ENCODE data around the gene MUC3A. TPM values are rescaled to one million over a fixed set of nuclear protein-coding genes. Genes with fewer than 3 reads are reported as not detected.

MUC3A gene
- total and polyA plus RNA-seq, 2 experiments from 2014 or later = 16.3 to 44.4 TPM

DNA sequence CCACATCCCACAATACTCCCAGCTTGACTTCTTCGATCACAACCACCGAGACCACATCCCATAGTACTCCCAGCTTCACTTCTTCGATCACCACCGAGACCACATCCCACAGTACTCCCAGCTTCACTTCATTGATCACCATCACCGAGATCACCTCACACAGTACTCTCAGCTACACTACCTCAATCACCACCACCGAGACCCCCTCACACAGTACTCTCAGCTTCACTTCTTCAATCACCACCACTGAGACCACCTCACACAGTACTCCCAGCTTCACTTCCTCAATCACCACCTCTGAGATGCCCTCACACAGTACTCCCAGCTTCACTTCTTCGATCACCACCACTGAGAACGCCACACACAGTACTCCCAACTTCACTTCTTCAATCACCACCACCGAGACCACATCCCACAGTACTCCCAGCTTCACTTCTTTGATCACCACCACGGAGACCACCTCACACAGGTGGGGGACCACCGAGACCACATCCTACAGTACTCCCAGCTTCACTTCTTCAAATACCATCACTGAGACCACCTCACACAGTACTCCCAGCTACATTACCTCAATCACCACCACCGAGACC, 8.6 kb downstream of the MUC3A start:
- Histone ChIP-seq H3K27me3 (ENCODE audit: insufficient read depth) (no peaks in the 10 kb centered on the region), H3F3A (replicated peaks; ENCODE audit: low read depth) (no peaks in the 10 kb centered on the region), H3K4me3 (no peak overlapping the region), H2AFZ (no peak overlapping the region), H3K9me2 (ENCODE audit: insufficient read depth) (peaks cover 11% of the 10 kb centered on the region), H3K4me2 (no peak overlapping the region), H3K27ac (ENCODE audit: low read depth) (no peak overlapping the region), H4K20me1 (replicated peaks; ENCODE audit: insufficient read depth) (no peaks in the 10 kb centered on the region), H3K4me1 (ENCODE audit: insufficient read depth) (no peaks in the 10 kb centered on the region), H3K79me2 (replicated peaks; ENCODE audit: insufficient read depth) (no peaks in the 10 kb centered on the region), H3K36me3 (ENCODE audit: insufficient read depth) (no peaks in the 10 kb centered on the region)
- H3K4me3 Mint-ChIP-seq = no peak overlapping the region
- no peaks in the 10 kb centered on the region for H3K36me3 Mint-ChIP-seq (ENCODE audit: low read depth)
- TF ChIP-seq ZNF331 (CRISPR knock-in tag; IDR thresholded peaks at IDR 0.05; ENCODE audit: low read depth) (no peak), POLR2AphosphoS5 (IDR thresholded peaks at IDR 0.05; ENCODE audit: low read depth) (no peak), NANOG (IDR thresholded peaks at IDR 0.05; ENCODE audit: borderline replicate concordance) (no peak), JUNB (IDR thresholded peaks at IDR 0.05; ENCODE audit: unreplicated experiment) (no peak), STAT1 (IDR thresholded peaks at IDR 0.05; ENCODE audit: unreplicated experiment) (no peak), CREB1 (CRISPR knock-in tag; IDR thresholded peaks at IDR 0.05; ENCODE audit: low read depth) (no peak), EZH2phosphoT487 (IDR thresholded peaks at IDR 0.05; ENCODE audit: unreplicated experiment) (no peak), ZNF114 (CRISPR knock-in tag; IDR thresholded peaks at IDR 0.05) (no peak), EZH2 (IDR thresholded peaks at IDR 0.05; ENCODE audit: low read depth, unreplicated experiment) (no peak)
- TF ChIP-seq, protein P1, sequence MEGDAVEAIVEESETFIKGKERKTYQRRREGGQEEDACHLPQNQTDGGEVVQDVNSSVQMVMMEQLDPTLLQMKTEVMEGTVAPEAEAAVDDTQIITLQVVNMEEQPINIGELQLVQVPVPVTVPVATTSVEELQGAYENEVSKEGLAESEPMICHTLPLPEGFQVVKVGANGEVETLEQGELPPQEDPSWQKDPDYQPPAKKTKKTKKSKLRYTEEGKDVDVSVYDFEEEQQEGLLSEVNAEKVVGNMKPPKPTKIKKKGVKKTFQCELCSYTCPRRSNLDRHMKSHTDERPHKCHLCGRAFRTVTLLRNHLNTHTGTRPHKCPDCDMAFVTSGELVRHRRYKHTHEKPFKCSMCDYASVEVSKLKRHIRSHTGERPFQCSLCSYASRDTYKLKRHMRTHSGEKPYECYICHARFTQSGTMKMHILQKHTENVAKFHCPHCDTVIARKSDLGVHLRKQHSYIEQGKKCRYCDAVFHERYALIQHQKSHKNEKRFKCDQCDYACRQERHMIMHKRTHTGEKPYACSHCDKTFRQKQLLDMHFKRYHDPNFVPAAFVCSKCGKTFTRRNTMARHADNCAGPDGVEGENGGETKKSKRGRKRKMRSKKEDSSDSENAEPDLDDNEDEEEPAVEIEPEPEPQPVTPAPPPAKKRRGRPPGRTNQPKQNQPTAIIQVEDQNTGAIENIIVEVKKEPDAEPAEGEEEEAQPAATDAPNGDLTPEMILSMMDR (conservative IDR thresholded peaks at IDR 0.05; ENCODE audit: low read depth in 2 of 2) = no peak
- TF ChIP-seq, protein P2, sequence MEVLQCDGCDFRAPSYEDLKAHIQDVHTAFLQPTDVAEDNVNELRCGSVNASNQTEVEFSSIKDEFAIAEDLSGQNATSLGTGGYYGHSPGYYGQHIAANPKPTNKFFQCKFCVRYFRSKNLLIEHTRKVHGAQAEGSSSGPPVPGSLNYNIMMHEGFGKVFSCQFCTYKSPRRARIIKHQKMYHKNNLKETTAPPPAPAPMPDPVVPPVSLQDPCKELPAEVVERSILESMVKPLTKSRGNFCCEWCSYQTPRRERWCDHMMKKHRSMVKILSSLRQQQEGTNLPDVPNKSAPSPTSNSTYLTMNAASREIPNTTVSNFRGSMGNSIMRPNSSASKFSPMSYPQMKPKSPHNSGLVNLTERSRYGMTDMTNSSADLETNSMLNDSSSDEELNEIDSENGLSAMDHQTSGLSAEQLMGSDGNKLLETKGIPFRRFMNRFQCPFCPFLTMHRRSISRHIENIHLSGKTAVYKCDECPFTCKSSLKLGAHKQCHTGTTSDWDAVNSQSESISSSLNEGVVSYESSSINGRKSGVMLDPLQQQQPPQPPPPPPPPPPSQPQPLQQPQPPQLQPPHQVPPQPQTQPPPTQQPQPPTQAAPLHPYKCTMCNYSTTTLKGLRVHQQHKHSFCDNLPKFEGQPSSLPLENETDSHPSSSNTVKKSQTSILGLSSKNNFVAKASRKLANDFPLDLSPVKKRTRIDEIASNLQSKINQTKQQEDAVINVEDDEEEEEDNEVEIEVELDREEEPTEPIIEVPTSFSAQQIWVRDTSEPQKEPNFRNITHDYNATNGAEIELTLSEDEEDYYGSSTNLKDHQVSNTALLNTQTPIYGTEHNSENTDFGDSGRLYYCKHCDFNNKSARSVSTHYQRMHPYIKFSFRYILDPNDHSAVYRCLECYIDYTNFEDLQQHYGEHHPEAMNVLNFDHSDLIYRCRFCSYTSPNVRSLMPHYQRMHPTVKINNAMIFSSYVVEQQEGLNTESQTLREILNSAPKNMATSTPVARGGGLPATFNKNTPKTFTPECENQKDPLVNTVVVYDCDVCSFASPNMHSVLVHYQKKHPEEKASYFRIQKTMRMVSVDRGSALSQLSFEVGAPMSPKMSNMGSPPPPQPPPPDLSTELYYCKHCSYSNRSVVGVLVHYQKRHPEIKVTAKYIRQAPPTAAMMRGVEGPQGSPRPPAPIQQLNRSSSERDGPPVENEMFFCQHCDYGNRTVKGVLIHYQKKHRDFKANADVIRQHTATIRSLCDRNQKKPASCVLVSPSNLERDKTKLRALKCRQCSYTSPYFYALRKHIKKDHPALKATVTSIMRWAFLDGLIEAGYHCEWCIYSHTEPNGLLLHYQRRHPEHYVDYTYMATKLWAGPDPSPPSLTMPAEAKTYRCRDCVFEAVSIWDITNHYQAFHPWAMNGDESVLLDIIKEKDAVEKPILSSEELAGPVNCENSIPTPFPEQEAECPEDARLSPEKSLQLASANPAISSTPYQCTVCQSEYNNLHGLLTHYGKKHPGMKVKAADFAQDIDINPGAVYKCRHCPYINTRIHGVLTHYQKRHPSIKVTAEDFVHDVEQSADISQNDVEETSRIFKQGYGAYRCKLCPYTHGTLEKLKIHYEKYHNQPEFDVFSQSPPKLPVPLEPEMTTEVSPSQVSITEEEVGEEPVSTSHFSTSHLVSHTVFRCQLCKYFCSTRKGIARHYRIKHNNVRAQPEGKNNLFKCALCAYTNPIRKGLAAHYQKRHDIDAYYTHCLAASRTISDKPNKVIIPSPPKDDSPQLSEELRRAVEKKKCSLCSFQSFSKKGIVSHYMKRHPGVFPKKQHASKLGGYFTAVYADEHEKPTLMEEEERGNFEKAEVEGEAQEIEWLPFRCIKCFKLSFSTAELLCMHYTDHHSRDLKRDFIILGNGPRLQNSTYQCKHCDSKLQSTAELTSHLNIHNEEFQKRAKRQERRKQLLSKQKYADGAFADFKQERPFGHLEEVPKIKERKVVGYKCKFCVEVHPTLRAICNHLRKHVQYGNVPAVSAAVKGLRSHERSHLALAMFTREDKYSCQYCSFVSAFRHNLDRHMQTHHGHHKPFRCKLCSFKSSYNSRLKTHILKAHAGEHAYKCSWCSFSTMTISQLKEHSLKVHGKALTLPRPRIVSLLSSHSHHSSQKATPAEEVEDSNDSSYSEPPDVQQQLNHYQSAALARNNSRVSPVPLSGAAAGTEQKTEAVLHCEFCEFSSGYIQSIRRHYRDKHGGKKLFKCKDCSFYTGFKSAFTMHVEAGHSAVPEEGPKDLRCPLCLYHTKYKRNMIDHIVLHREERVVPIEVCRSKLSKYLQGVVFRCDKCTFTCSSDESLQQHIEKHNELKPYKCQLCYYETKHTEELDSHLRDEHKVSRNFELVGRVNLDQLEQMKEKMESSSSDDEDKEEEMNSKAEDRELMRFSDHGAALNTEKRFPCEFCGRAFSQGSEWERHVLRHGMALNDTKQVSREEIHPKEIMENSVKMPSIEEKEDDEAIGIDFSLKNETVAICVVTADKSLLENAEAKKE (CRISPR knock-in tag; IDR thresholded peaks at IDR 0.05) = no peak
- TF ChIP-seq, protein P3, sequence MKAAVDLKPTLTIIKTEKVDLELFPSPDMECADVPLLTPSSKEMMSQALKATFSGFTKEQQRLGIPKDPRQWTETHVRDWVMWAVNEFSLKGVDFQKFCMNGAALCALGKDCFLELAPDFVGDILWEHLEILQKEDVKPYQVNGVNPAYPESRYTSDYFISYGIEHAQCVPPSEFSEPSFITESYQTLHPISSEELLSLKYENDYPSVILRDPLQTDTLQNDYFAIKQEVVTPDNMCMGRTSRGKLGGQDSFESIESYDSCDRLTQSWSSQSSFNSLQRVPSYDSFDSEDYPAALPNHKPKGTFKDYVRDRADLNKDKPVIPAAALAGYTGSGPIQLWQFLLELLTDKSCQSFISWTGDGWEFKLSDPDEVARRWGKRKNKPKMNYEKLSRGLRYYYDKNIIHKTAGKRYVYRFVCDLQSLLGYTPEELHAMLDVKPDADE (IDR thresholded peaks at IDR 0.05) = no peak
- TF ChIP-seq, protein P4, sequence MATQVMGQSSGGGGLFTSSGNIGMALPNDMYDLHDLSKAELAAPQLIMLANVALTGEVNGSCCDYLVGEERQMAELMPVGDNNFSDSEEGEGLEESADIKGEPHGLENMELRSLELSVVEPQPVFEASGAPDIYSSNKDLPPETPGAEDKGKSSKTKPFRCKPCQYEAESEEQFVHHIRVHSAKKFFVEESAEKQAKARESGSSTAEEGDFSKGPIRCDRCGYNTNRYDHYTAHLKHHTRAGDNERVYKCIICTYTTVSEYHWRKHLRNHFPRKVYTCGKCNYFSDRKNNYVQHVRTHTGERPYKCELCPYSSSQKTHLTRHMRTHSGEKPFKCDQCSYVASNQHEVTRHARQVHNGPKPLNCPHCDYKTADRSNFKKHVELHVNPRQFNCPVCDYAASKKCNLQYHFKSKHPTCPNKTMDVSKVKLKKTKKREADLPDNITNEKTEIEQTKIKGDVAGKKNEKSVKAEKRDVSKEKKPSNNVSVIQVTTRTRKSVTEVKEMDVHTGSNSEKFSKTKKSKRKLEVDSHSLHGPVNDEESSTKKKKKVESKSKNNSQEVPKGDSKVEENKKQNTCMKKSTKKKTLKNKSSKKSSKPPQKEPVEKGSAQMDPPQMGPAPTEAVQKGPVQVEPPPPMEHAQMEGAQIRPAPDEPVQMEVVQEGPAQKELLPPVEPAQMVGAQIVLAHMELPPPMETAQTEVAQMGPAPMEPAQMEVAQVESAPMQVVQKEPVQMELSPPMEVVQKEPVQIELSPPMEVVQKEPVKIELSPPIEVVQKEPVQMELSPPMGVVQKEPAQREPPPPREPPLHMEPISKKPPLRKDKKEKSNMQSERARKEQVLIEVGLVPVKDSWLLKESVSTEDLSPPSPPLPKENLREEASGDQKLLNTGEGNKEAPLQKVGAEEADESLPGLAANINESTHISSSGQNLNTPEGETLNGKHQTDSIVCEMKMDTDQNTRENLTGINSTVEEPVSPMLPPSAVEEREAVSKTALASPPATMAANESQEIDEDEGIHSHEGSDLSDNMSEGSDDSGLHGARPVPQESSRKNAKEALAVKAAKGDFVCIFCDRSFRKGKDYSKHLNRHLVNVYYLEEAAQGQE (IDR thresholded peaks at IDR 0.05; ENCODE audit: unreplicated experiment) = no peak
- DNase-seq (ENCODE audit: low spot score) (no peak), ATAC-seq (no peak)
- H3K27me3 Mint-ChIP-seq (ENCODE audit: insufficient read depth, low read depth, poor library complexity) = no peaks in the 10 kb centered on the region
- no peaks in the 10 kb centered on the region for H3K4me1 Mint-ChIP-seq
- H3K9me3 Mint-ChIP-seq = no peaks in the 10 kb centered on the region
- H3K27ac Mint-ChIP-seq = no peak overlapping the region
